Subcutaneous abdominal adipose tissue (tissue), 5 donors: ENCODE data around the gene TMEM80.
A peak's percentile ranks its signal among the peaks of the same experiment; 100 is the strongest.

Source experiments
- H3K27ac ChIP-seq: one replicate; pipeline ENCODE4 v1.7.0; 2013; ENCODE audit warnings: low read depth, mild to moderate bottlenecking, inconsistent platforms, low read length, moderate library complexity
- H3K27me3 ChIP-seq, 5 donors: one replicate each; pipeline ENCODE4 v1.7.0; 2013; ENCODE audit warnings: low read length in 5 of 5, inconsistent platforms in 1 of 5; ENCODE audit not compliant: control insufficient read depth in 5 of 5, insufficient read depth in 4 of 5
- H3K36me3 ChIP-seq, 5 donors: one replicate each; pipeline ENCODE4 v1.7.0; 2013; ENCODE audit warnings: low read length in 5 of 5; ENCODE audit not compliant: control insufficient read depth in 5 of 5, insufficient read depth in 5 of 5
- H3K4me1 ChIP-seq, 5 donors: one replicate each; pipeline ENCODE4 v1.7.0; 2013; ENCODE audit warnings: low read length in 5 of 5, mild to moderate bottlenecking in 3 of 5, moderate library complexity in 1 of 5; ENCODE audit not compliant: control insufficient read depth in 5 of 5, insufficient read depth in 5 of 5
- H3K4me3 ChIP-seq, 5 donors: one replicate each; pipeline ENCODE4 v1.7.0; 2013; ENCODE audit warnings: low read length in 5 of 5, low read depth in 1 of 5
- H3K9ac ChIP-seq, 5 donors: one replicate each; pipeline ENCODE4 v1.7.0; 2013; ENCODE audit warnings: low read length in 5 of 5, mild to moderate bottlenecking in 4 of 5, moderate library complexity in 3 of 5
- H3K9me3 ChIP-seq, 5 donors: one replicate each; pipeline ENCODE4 v1.7.0; 2013; ENCODE audit warnings: low read length in 5 of 5; ENCODE audit not compliant: control insufficient read depth in 5 of 5
- donor health status: healthy.
- donor health status: healthy.
- donor health status: healthy.
- donor health status: healthy.
- donor health status: healthy.

TMEM80 gene

DNA sequence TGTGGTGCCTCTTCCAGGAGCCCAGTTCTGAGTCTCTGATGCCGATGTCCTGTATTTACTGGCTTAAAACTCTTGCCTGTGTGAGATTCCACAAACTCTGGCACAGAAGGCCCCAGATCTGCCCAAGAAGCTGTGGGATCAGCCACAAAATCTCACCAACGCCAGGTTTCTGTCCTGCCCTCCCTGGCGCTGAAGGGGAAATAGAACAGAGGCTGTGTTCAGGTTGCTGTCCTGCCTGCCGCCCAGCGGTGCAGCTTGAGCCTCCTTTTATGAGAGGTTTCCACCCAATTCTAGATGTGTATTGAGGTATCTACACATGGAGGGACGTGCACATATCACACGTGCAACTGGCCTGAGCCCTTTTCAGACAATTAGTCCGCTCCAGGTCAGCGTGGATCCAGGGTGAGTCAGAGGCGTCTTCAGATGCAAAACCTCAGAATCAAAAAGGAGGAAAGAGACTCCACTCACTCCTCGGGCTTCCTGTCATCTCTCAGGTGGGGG is 2.2 kb downstream of the TMEM80 start:
- peak overlapping the region in 1 of 5 donors; percentile 16 for H3K4me3 ChIP-seq
- peak overlapping the region; percentile 4 to 56 (median 24) for H3K9ac ChIP-seq
- H3K27me3 ChIP-seq: no peaks in the 10 kb centered on the region
- peaks cover 0 to 27% (median 16%) of the 10 kb centered on the region in 5 donors for H3K36me3 ChIP-seq
- peak overlapping the region; percentile 95 for H3K27ac ChIP-seq
- no peaks in the 10 kb centered on the region for H3K9me3 ChIP-seq
- peaks cover 0 to 52% (median 42%) of the 10 kb centered on the region in 5 donors for H3K4me1 ChIP-seq

DNA sequence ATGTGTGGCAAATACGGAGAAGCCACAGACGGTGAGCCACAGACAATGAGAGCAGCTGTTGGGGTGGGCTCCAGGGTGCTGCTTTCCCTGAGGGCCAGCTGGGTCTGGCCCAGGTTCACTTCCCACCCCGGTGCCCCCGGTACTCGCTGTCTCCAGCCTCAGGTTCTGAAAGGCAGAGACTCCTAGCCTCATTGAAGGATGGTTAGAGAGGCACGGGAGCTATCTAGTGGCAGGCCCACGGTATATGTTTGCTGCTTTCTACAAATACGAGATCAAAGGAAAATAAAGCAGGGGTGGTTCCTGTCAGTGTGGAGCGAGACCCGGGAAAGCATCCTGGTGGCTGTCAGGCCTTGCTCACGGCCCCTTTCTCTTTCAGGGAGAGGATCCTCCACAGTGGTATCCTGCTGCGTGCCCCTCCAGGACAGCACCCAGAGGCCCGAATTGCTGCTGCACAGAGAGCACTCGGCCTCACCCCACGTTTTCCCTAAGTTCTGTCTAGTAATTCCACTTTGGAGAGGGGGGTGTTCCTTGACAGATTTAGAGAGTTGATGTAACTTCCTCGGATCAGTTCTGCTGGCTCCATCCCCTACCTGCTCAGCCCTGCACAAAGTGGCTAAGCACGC is 3.0 kb downstream of the TMEM80 start:
- no peaks in the 10 kb centered on the region for H3K9me3 ChIP-seq
- no peak overlapping the region for H3K4me3 ChIP-seq
- peak overlapping the region in 1 of 5 donors; percentile 31 for H3K9ac ChIP-seq
- H3K4me1 ChIP-seq: peaks cover 0 to 53% (median 40%) of the 10 kb centered on the region in 5 donors
- no peaks in the 10 kb centered on the region for H3K27me3 ChIP-seq
- H3K36me3 ChIP-seq: peaks cover 0 to 30% (median 19%) of the 10 kb centered on the region in 5 donors
- peak overlapping the region; percentile 95 for H3K27ac ChIP-seq

DNA sequence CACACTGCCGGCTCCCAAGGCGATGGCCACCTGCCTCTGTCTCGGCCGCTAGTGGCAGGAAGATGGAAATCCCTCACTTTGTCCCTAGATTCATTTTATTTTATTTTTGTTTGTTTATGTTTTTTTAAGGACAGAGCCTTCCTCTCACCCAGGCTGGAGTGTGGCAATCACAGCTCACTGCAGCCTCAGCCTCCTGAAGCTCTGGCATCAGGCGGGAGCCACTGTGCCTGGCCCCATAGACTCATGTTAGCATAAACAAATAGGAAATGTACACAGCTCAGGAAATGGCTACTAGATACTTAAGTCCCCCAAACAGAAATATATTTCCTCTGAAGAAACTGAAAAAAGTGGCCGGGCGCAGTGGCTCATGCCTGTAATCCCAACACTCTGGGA is 3.5 kb downstream of the TMEM80 start:
- Histone ChIP-seq H3K4me1 (peaks cover 0 to 48% (median 35%) of the 10 kb centered on the region in 5 donors), H3K4me3 (no peak overlapping the region), H3K27ac (no peak overlapping the region), H3K27me3 (no peaks in the 10 kb centered on the region), H3K9me3 (no peaks in the 10 kb centered on the region), H3K36me3 (peaks cover 0 to 32% (median 21%) of the 10 kb centered on the region in 5 donors), H3K9ac (no peak overlapping the region)

DNA sequence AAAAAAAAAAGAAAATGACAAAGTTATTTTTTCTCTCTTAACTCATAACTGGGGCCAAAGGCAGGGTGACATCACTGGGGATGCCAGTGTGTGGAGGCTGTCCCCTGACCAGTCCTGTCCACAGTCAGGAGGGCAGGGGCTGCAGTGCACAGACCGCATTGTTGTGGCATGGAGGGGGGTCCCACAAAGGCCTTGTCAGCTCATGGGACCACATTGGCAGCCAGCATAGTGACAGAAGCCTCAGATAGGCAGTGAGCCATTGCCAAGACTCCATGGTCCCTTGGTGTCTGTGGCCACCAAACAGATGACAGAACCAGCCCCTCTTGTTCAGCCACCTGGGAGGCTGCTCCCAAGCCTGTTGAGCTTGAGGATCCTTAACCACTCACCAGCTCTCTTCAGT is 4.1 kb downstream of the TMEM80 start:
- H3K9ac ChIP-seq: peak overlapping the region in 1 of 5 donors; percentile 20
- H3K27me3 ChIP-seq: no peaks in the 10 kb centered on the region
- H3K4me1 ChIP-seq: peaks cover 0 to 43% (median 34%) of the 10 kb centered on the region in 5 donors
- H3K27ac ChIP-seq: no peak overlapping the region
- no peaks in the 10 kb centered on the region for H3K9me3 ChIP-seq
- H3K4me3 ChIP-seq: no peak overlapping the region
- peaks cover 0 to 37% (median 24%) of the 10 kb centered on the region in 5 donors for H3K36me3 ChIP-seq

GRCh38 chr11:701741-702461 is 6.3 kb downstream of the TMEM80 start:
- H3K9me3 ChIP-seq: no peaks in the 10 kb centered on the region
- peaks cover 0 to 37% (median 24%) of the 10 kb centered on the region in 5 donors for H3K36me3 ChIP-seq
- peaks cover 0 to 52% (median 39%) of the 10 kb centered on the region in 5 donors for H3K4me1 ChIP-seq
- H3K27ac ChIP-seq: no peak overlapping the region
- H3K9ac ChIP-seq: no peak overlapping the region
- peaks cover 4 to 12% (median 11%) of the 10 kb centered on the region in 5 donors for H3K27me3 ChIP-seq
- H3K4me3 ChIP-seq: no peak overlapping the region

DNA sequence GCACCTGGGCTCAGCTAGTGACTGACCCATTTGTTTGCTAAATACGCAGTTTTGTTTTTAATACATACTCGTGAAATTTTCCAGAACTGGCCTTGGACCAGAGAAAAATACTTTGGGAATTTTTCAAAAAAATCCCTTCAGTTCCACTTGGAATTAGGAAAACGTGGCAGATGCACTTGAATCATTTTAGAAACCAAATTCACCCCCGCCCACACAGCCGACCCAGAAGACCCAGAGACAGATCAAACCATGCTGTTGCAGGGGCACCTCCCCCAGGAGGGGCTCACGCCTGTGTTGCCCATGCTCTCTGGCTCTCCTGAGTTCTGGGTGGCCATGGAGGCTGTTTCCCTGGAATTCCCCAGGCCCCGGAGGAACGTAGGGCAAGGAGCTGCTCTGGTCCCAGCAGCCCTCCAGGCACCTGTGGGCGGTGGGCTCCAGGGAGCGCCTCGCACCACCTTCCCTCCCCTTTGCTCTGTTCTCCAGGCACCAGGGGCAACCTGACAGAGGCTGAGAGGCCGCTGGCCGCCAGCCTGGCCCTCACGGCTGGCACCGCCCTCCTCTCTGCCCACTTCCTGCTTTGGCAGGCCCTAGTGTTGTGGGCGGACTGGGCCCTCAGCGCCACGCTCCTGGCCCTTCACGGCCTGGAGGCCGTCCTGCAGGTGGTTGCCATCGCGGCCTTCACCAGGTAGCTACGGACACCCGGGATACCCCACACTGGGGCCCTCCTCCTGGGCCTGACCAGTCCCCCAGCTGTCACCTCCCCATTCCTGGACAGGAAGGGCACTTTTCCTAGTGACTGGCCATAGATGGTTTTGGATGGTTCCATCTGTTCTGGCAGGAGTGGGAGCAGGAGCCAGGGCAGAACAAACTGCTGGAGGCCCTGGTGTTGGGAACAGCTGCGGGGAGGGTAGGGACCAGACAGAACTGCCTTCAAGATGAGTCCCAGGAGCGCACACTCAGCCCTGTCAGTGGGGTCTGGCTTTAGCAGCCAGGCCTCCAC is 7.1 kb downstream of the TMEM80 start:
- Histone ChIP-seq H3K4me1 (peaks cover 0 to 48% (median 39%) of the 10 kb centered on the region in 5 donors), H3K27ac (no peak overlapping the region)

DNA sequence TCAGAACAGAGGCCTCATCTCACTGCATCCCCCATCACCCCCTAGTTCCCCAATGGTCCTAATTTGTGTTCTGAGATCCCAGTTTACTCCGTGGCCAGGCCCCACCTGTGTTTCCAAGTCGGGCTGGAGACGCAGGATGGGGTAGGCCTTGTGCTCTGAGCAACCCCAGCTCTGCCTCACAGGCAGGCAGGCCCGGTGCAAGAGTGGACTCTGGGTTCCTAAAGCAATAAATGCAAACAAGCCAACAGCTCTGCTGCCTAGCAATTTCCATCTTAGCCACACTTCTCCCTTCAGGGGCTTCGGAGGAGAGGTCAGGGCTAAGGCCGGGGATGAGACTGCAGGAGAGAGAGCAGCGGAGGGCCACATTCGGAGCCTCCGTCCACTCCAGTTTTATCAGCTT is 7.9 kb downstream of the TMEM80 start:
- Histone ChIP-seq H3K27ac (no peak overlapping the region), H3K9ac (peak overlapping the region in 2 of 5 donors; percentile 45 to 48), H3K4me1 (peaks cover 0 to 40% (median 32%) of the 10 kb centered on the region in 5 donors)

More for the DNA sequence above, 7.1 kb downstream of the TMEM80 start:
- H3K27me3 ChIP-seq: peaks cover 12 to 20% (median 19%) of the 10 kb centered on the region in 5 donors
- peak overlapping the region in 3 of 5 donors; percentile 45 to 48 (median 47) for H3K9ac ChIP-seq
- H3K4me3 ChIP-seq: no peak overlapping the region
- H3K36me3 ChIP-seq: peaks cover 0 to 37% (median 24%) of the 10 kb centered on the region in 5 donors
- H3K9me3 ChIP-seq: no peaks in the 10 kb centered on the region

GRCh38 chr11:704228-704674 is 8.6 kb downstream of the TMEM80 start:
- H3K4me3 ChIP-seq: no peak overlapping the region
- H3K27me3 ChIP-seq: peaks cover 18 to 30% (median 27%) of the 10 kb centered on the region in 5 donors
- H3K9ac ChIP-seq: no peak overlapping the region
- H3K27ac ChIP-seq: no peak overlapping the region
- H3K36me3 ChIP-seq: peaks cover 0 to 31% (median 24%) of the 10 kb centered on the region in 5 donors
- peaks cover 0 to 40% (median 30%) of the 10 kb centered on the region in 5 donors for H3K4me1 ChIP-seq
- H3K9me3 ChIP-seq: no peaks in the 10 kb centered on the region

More for the DNA sequence above, 7.9 kb downstream of the TMEM80 start:
- no peaks in the 10 kb centered on the region for H3K9me3 ChIP-seq
- peaks cover 0 to 37% (median 24%) of the 10 kb centered on the region in 5 donors for H3K36me3 ChIP-seq
- H3K4me3 ChIP-seq: no peak overlapping the region
- H3K27me3 ChIP-seq: peaks cover 18 to 28% (median 25%) of the 10 kb centered on the region in 5 donors
